Measurements from ENCODE around the gene DRC7.

DNA sequence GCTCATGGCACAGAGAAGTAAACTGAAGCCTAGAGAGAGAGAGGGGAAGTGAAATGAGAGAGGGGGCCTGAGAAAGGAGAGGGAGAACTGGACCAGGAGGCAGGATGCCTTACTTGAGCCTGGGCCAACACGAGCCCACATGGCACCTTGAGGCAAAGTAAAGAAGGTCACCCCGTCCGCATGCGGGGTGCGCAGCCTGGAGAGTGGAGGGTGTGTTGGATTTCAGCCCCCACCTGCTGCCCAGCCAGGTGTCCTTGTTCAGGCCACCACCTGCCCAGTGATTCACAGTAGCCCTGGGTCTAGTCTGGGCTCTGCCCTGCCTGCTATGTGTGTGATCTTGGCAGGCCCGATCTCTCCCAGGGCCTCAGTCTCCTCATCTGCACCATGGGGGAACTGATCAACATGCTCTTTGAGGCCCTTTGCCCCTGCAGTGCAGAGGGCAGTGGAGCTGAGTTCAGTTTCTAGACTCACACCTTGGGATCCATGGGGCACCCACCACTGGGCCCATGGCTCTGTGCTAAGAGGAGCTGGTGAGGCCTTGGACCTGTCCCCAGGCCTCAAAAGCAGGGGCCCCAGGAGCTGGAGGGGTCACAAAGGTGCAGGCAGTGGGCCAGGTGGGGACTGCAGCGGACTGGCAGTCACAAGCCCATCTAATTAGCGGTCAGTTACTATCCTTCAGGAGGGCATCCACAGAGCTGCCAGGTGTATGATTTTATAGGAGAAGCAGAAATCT, 9.8 kb upstream of the DRC7 start:
- TF ChIP-seq, protein P1, sequence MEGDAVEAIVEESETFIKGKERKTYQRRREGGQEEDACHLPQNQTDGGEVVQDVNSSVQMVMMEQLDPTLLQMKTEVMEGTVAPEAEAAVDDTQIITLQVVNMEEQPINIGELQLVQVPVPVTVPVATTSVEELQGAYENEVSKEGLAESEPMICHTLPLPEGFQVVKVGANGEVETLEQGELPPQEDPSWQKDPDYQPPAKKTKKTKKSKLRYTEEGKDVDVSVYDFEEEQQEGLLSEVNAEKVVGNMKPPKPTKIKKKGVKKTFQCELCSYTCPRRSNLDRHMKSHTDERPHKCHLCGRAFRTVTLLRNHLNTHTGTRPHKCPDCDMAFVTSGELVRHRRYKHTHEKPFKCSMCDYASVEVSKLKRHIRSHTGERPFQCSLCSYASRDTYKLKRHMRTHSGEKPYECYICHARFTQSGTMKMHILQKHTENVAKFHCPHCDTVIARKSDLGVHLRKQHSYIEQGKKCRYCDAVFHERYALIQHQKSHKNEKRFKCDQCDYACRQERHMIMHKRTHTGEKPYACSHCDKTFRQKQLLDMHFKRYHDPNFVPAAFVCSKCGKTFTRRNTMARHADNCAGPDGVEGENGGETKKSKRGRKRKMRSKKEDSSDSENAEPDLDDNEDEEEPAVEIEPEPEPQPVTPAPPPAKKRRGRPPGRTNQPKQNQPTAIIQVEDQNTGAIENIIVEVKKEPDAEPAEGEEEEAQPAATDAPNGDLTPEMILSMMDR (IDR thresholded peaks at IDR 0.05): no peak
- TF ChIP-seq EZH2 (IDR thresholded peaks at IDR 0.05): no peak
- no peak for TF ChIP-seq EZH2phosphoT487 (IDR thresholded peaks at IDR 0.05)

Data from neural progenitor cell (in vitro differentiated cells).